SK-N-MC (cell line): ENCODE data around the gene REXO4.

Experiments used
- EZH2 ChIP-seq: fragments of 200-600 bp; sonication (generic); IDR thresholded peaks from one replicate; pipeline ENCODE4 v1.6.1; 2017; ENCODE audit warnings: antibody characterized with exemption
- FOXP2 ChIP-seq: optimal IDR thresholded peaks from 2 replicates; pipeline ENCODE3; 2011; ENCODE audit warnings: mild to moderate bottlenecking, moderate library complexity; ENCODE audit not compliant: insufficient read depth; ENCODE audit errors: extremely low read length, control extremely low read depth
- POLR2AphosphoS5 ChIP-seq: IDR thresholded peaks from 2 replicates; pipeline ENCODE4 v1.6.1; 2012; ENCODE audit warnings: mild to moderate bottlenecking, low read depth, low read length, borderline replicate concordance

DNA sequence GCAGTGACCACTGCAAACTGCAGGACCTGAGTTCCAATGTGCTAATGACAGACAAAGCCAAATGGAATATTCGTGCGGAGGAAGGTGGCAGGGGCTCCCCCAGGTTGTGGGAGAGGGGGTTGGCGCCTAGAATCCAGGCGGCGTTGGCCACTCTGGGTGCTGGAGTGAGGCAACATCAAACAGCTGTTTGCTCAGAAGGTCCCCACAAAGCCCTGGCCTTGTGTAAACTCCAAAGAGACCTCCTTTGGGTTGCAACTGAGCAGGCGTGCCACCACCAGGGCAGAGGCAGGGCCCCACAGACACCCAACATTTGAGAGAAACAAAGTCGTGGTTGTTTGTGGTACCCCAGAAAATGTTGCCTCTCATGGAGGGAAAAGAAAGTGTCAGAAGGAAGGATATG, 27.1 kb downstream of the REXO4 start:
- TF ChIP-seq EZH2 (no peak), POLR2AphosphoS5 (no peak), FOXP2 (no peak)
